Measurements from ENCODE around the gene SALL2.

- no peak for TF ChIP-seq CTCF (IDR thresholded peaks at IDR 0.05)
- TF ChIP-seq POLR2A (IDR thresholded peaks at IDR 0.05), result no peak
These were observed 7.4 kb downstream of the SALL2 start for GRCh38 chr14:21518725-21519124.

Data from adrenal gland (tissue), 5 donors.